SU-DHL-6 (cell line): Measurements from ENCODE around the gene FMNL3.
"Not testable (repeated sequence)": the region's sequence is repeated elsewhere in the genome, so short reads cannot be mapped to it uniquely, and the experiment has no call there.

Experiments
- H2AFZ ChIP-seq: fragments of 200-600 bp; sonication (generic); 2 replicates; pipeline ENCODE4 v1.6.1; 2014; ENCODE audit warnings: low read depth, mild to moderate bottlenecking, moderate library complexity, mixed read lengths, antibody characterized with exemption, low read length; ENCODE audit not compliant: severe bottlenecking
- H3F3A ChIP-seq: fragments of 200-600 bp; shearing (Covaris generic); 2 replicates; pipeline ENCODE4 v1.6.0; 2016; ENCODE audit warnings: antibody characterized with exemption, mild to moderate bottlenecking; ENCODE audit not compliant: insufficient read depth
- H3K27ac ChIP-seq: fragments of 200-600 bp; sonication (generic); 2 replicates; pipeline ENCODE4 v1.5.1; 2016; ENCODE audit warnings: low read depth, mild to moderate bottlenecking, low read length, moderate library complexity, mixed read lengths
- H3K27me3 ChIP-seq: fragments of 200-600 bp; sonication (generic), shearing (Covaris generic); 2 replicates; pipeline ENCODE4 v1.6.0; 2014; ENCODE audit warnings: mild to moderate bottlenecking, low read length
- H3K36me3 ChIP-seq: fragments of 200-600 bp; sonication (generic); 2 replicates; pipeline ENCODE4 v1.6.1; 2014; ENCODE audit warnings: mild to moderate bottlenecking, low read length, mixed read lengths
- H3K4me2 ChIP-seq: fragments of 300-600, 200-600 bp; shearing (Covaris generic), sonication (generic); 2 replicates; pipeline ENCODE4 v1.6.0; 2014; ENCODE audit warnings: low read length, low read depth, mild to moderate bottlenecking; ENCODE audit not compliant: poor library complexity, severe bottlenecking
- H3K4me3 ChIP-seq: fragments of 200-600 bp; sonication (generic); 2 replicates; pipeline ENCODE4 v1.5.1; 2014; ENCODE audit warnings: antibody characterized with exemption, low read length, mild to moderate bottlenecking, mixed read lengths; ENCODE audit not compliant: insufficient read depth, poor library complexity, severe bottlenecking
- H3K79me2 ChIP-seq: fragments of 200-600 bp; sonication (generic); 2 replicates; pipeline ENCODE4 v1.6.1; 2014; ENCODE audit warnings: mild to moderate bottlenecking, low read length, moderate library complexity; ENCODE audit not compliant: insufficient read depth
- H3K9ac ChIP-seq: fragments of 200-600 bp; sonication (generic); 2 replicates; pipeline ENCODE4 v1.7.0; 2014; ENCODE audit warnings: mild to moderate bottlenecking, low read length
- H3K9me2 ChIP-seq: fragments of 200-600 bp; sonication (generic); replicated peaks from 2 replicates; pipeline ENCODE4 v1.6.1; 2014; ENCODE audit warnings: low read length; ENCODE audit not compliant: insufficient read depth
- H3K9me3 ChIP-seq: fragments of 200-600 bp; sonication (generic); 2 replicates; pipeline ENCODE4 v1.6.1; 2014; ENCODE audit warnings: low read length, mixed read lengths; ENCODE audit not compliant: insufficient read depth
- H4K20me1 ChIP-seq: fragments of 200-600 bp; sonication (generic); 2 replicates; pipeline ENCODE4 v1.6.1; 2014; ENCODE audit warnings: low read depth, mild to moderate bottlenecking, antibody characterized with exemption, low read length, moderate library complexity, mixed read lengths
- EZH2phosphoT487 ChIP-seq: fragments of 200-600 bp; sonication (generic), shearing (Covaris generic); conservative IDR thresholded peaks from 2 replicates; pipeline ENCODE4 v1.6.1; 2018; ENCODE audit warnings: mild to moderate bottlenecking, antibody characterized with exemption, low read length, moderate library complexity, mixed read lengths
- TF ChIP-seq, protein P1 (sequence below): fragments of 200-600 bp; sonication (generic); IDR thresholded peaks from one replicate; pipeline ENCODE4 v1.5.1; 2017; ENCODE audit warnings: antibody characterized with exemption, mild to moderate bottlenecking, low read length, moderate library complexity; ENCODE audit not compliant: insufficient read depth, poor library complexity, severe bottlenecking

Gene FMNL3

GRCh38 chr12:49609059-49609874, 97.9 kb downstream of the FMNL3 start:
- Histone ChIP-seq H3K9ac (no peak overlapping the region), H3K27me3 (no peaks in the 10 kb centered on the region), H3K36me3 (no peaks in the 10 kb centered on the region), H3F3A (no peaks in the 10 kb centered on the region), H3K4me2 (no peak overlapping the region), H3K9me3 (no peaks in the 10 kb centered on the region), H3K9me2 (no peaks in the 10 kb centered on the region), H3K27ac (no peak overlapping the region), H4K20me1 (no peaks in the 10 kb centered on the region), H2AFZ (no peak overlapping the region), H3K79me2 (no peaks in the 10 kb centered on the region), H3K4me3 (no peak overlapping the region)
- no peak for TF ChIP-seq EZH2phosphoT487
- TF ChIP-seq, protein P1, sequence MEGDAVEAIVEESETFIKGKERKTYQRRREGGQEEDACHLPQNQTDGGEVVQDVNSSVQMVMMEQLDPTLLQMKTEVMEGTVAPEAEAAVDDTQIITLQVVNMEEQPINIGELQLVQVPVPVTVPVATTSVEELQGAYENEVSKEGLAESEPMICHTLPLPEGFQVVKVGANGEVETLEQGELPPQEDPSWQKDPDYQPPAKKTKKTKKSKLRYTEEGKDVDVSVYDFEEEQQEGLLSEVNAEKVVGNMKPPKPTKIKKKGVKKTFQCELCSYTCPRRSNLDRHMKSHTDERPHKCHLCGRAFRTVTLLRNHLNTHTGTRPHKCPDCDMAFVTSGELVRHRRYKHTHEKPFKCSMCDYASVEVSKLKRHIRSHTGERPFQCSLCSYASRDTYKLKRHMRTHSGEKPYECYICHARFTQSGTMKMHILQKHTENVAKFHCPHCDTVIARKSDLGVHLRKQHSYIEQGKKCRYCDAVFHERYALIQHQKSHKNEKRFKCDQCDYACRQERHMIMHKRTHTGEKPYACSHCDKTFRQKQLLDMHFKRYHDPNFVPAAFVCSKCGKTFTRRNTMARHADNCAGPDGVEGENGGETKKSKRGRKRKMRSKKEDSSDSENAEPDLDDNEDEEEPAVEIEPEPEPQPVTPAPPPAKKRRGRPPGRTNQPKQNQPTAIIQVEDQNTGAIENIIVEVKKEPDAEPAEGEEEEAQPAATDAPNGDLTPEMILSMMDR = no peak

DNA sequence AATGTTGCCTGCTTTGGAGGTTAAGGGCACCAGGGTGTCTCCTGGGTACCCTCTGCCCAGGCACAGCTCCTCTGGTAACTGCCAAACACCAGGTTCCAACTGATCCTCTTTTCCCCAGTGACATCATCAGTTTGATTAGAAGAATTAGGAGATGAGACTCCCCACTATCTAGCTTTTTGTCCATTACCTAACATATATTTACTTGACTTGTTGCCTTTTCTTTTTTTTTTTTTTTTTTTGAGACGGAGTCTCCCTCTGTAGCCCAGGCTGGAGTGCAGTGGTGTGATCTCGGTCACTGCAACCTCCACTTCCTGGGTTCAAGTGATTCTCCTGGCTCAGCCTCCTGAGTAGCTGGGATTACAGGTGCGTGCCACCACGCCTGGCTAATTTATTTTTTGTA, 101.7 kb downstream of the FMNL3 start, which contains the start of gene FAM186B:
TSS of gene FAM186B (minus strand) at position 101 of the 400 bp plus-strand sequence. CDS start 162 bp downstream, outside the sequence.
- H3K4me2 ChIP-seq, H3K27me3 ChIP-seq, H4K20me1 ChIP-seq, H3K27ac ChIP-seq, H2AFZ ChIP-seq, H3K9ac ChIP-seq, H3K9me3 ChIP-seq, H3K4me3 ChIP-seq, H3F3A ChIP-seq, H3K9me2 ChIP-seq, H3K36me3 ChIP-seq, H3K79me2 ChIP-seq: not testable (repeated sequence)

DNA sequence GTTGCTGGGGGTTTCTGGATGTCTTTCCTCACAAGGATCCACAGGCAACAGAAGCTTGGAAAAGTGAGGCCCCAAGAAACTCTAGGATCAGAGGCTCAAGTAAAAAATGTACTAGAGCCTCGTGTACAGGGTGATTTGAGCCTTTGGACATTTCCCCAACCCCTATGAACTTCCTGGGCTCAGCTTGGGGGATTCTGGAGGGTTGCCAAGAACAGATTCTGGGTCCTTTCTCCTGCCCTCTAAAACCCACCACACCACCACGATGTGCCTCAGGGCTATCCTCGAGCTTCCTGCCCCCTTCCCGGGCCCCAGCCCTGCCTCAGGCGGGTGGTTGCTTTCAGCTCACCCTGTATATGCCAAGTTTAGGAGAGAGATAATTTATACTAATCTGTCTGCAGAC, 102.3 kb downstream of the FMNL3 start:
- H3K27ac ChIP-seq = no peak overlapping the region
- no peaks in the 10 kb centered on the region for H3K9me3 ChIP-seq
- no peak overlapping the region for H3K4me3 ChIP-seq
- no peaks in the 10 kb centered on the region for H3K27me3 ChIP-seq
- no peak overlapping the region for H2AFZ ChIP-seq
- H3K4me2 ChIP-seq = no peak overlapping the region
- H3K36me3 ChIP-seq = no peaks in the 10 kb centered on the region
- no peak for TF ChIP-seq EZH2phosphoT487
- TF ChIP-seq, protein P1 = no peak
- H4K20me1 ChIP-seq = no peaks in the 10 kb centered on the region
- no peaks in the 10 kb centered on the region for H3K9me2 ChIP-seq
- H3K79me2 ChIP-seq = no peaks in the 10 kb centered on the region
- no peak overlapping the region for H3K9ac ChIP-seq
- no peaks in the 10 kb centered on the region for H3F3A ChIP-seq

GRCh38 chr12:49603721-49604120, 103.5 kb downstream of the FMNL3 start:
- H3K27me3 ChIP-seq = no peaks in the 10 kb centered on the region
- H3K4me3 ChIP-seq = no peak overlapping the region
- H3K9me3 ChIP-seq = no peaks in the 10 kb centered on the region
- H3K9ac ChIP-seq = no peak overlapping the region
- H3K36me3 ChIP-seq = no peaks in the 10 kb centered on the region
- no peak overlapping the region for H3K4me2 ChIP-seq
- no peak for TF ChIP-seq EZH2phosphoT487
- TF ChIP-seq, protein P1 = no peak
- no peak overlapping the region for H2AFZ ChIP-seq
- no peaks in the 10 kb centered on the region for H3F3A ChIP-seq
- no peaks in the 10 kb centered on the region for H4K20me1 ChIP-seq
- H3K27ac ChIP-seq = no peak overlapping the region
- H3K9me2 ChIP-seq = no peaks in the 10 kb centered on the region
- H3K79me2 ChIP-seq = no peaks in the 10 kb centered on the region
